NT2/D1 (cell line): ENCODE data around the gene HTATIP2.

Experiments
- DNase-seq: peaks from one replicate; pipeline ENCODE4 v3.0.0-alpha.2; 2011; ENCODE audit warnings: low read depth, low spot score
- H3K27me3 ChIP-seq: 2 replicates; pipeline ENCODE4 v1.6.0; 2011; ENCODE audit warnings: mild to moderate bottlenecking; ENCODE audit not compliant: insufficient read length, insufficient read depth
- H3K36me3 ChIP-seq: 2 replicates; pipeline ENCODE4 v1.6.1; 2011; ENCODE audit warnings: mild to moderate bottlenecking, low read length, mixed read lengths; ENCODE audit not compliant: insufficient read depth, insufficient read length
- H3K4me1 ChIP-seq: 2 replicates; pipeline ENCODE4 v1.5.1; 2011; ENCODE audit not compliant: insufficient read depth, insufficient read length
- H3K4me3 ChIP-seq: 2 replicates; pipeline ENCODE4 v1.5.1; 2011; ENCODE audit warnings: low read depth; ENCODE audit not compliant: insufficient read length
- H3K9ac ChIP-seq: 2 replicates; pipeline ENCODE4 v1.6.0; 2011; ENCODE audit warnings: low read depth; ENCODE audit not compliant: insufficient read length
- H3K9me3 ChIP-seq: 2 replicates; pipeline ENCODE4 v1.5.1; 2011; ENCODE audit warnings: mild to moderate bottlenecking, low read length; ENCODE audit not compliant: insufficient read depth
- SUZ12 ChIP-seq: IDR thresholded peaks from 2 replicates; pipeline ENCODE4 v1.6.1; 2011; ENCODE audit not compliant: insufficient read length, insufficient read depth; ENCODE audit errors: extremely low read depth
- YY1 ChIP-seq: IDR thresholded peaks from 2 replicates; pipeline ENCODE4 v1.6.1; 2011; ENCODE audit not compliant: insufficient read length, insufficient read depth
- ZNF274 ChIP-seq: IDR thresholded peaks from 2 replicates; pipeline ENCODE4 v1.6.1; 2011; ENCODE audit warnings: mild to moderate bottlenecking, low read depth, low read length

The HTATIP2 gene

GRCh38 chr11:20363500-20364340 is at the start of gene HTATIP2:
HTATIP2 (plus strand) TSS chr11:20363714; CDS start chr11:20364238, 524 bp downstream.
- peaks cover 12% of the 10 kb centered on the region for H3K36me3 ChIP-seq
- H3K4me1 ChIP-seq = no peaks in the 10 kb centered on the region
- H3K9me3 ChIP-seq = no peaks in the 10 kb centered on the region
- TF ChIP-seq YY1 = no peak
- TF ChIP-seq SUZ12 = no peak
- no peak for TF ChIP-seq ZNF274
- H3K9ac ChIP-seq = peak within 1 kb of the TSS; percentile 59
- H3K27me3 ChIP-seq = peaks cover 13% of the 10 kb centered on the region
- DNase-seq = no peak
- peak within 1 kb of the TSS; percentile 54 for H3K4me3 ChIP-seq

- no peak overlapping the region for H3K9ac ChIP-seq
- no peak for DNase-seq
- no peaks in the 10 kb centered on the region for H3K36me3 ChIP-seq
- H3K27me3 ChIP-seq = no peaks in the 10 kb centered on the region
- peaks cover 3% of the 10 kb centered on the region for H3K4me1 ChIP-seq
- H3K9me3 ChIP-seq = no peaks in the 10 kb centered on the region
- H3K4me3 ChIP-seq = no peak overlapping the region
- TF ChIP-seq ZNF274 (no peak), YY1 (no peak), SUZ12 (no peak)
Observed at GRCh38 chr11:20315800-20316199, 47.7 kb upstream of the HTATIP2 start.

- DNase-seq = no peak
- TF ChIP-seq SUZ12 (no peak), ZNF274 (no peak), YY1 (no peak)
- H3K36me3 ChIP-seq = no peaks in the 10 kb centered on the region
Observed at GRCh38 chr11:20321177-20321576, 42.3 kb upstream of the HTATIP2 start.

GRCh38 chr11:20327377-20327935 is 36.1 kb upstream of the HTATIP2 start:
- no peak for TF ChIP-seq ZNF274
- TF ChIP-seq YY1 = no peak
- no peak for TF ChIP-seq SUZ12
- no peak for DNase-seq
- no peak overlapping the region for H3K9ac ChIP-seq
- H3K4me3 ChIP-seq = no peak overlapping the region
- H3K36me3 ChIP-seq = no peaks in the 10 kb centered on the region
- no peaks in the 10 kb centered on the region for H3K4me1 ChIP-seq
- no peaks in the 10 kb centered on the region for H3K27me3 ChIP-seq
- no peaks in the 10 kb centered on the region for H3K9me3 ChIP-seq

More at GRCh38 chr11:20321177-20321576, 42.3 kb upstream of the HTATIP2 start:
- no peaks in the 10 kb centered on the region for H3K4me1 ChIP-seq
- H3K9ac ChIP-seq = no peak overlapping the region
- H3K9me3 ChIP-seq = no peaks in the 10 kb centered on the region
- no peaks in the 10 kb centered on the region for H3K27me3 ChIP-seq
- no peak overlapping the region for H3K4me3 ChIP-seq

GRCh38 chr11:20336056-20336455 is 27.5 kb upstream of the HTATIP2 start:
- H3K9ac ChIP-seq = no peak overlapping the region
- H3K27me3 ChIP-seq = no peaks in the 10 kb centered on the region
- no peak for DNase-seq
- TF ChIP-seq YY1 (no peak), SUZ12 (no peak), ZNF274 (no peak)
- no peaks in the 10 kb centered on the region for H3K36me3 ChIP-seq
- H3K9me3 ChIP-seq = no peaks in the 10 kb centered on the region
- no peak overlapping the region for H3K4me3 ChIP-seq
- H3K4me1 ChIP-seq = no peaks in the 10 kb centered on the region

GRCh38 chr11:20337526-20338154 is 25.9 kb upstream of the HTATIP2 start:
- H3K27me3 ChIP-seq = no peaks in the 10 kb centered on the region
- H3K36me3 ChIP-seq = no peaks in the 10 kb centered on the region
- H3K9me3 ChIP-seq = no peaks in the 10 kb centered on the region
- no peak for TF ChIP-seq SUZ12
- TF ChIP-seq ZNF274 = no peak
- TF ChIP-seq YY1 = no peak
- H3K4me3 ChIP-seq = no peak overlapping the region
- DNase-seq = no peak
- no peak overlapping the region for H3K9ac ChIP-seq
- H3K4me1 ChIP-seq = no peaks in the 10 kb centered on the region
